Kidney (tissue), 14 donors: ENCODE results near the gene PTPRJ. TPM values are rescaled to one million over a fixed set of nuclear protein-coding genes. Genes with fewer than 3 reads are reported as not detected.
"Not testable (repeated sequence)": the region's sequence is repeated elsewhere in the genome, so short reads cannot be mapped to it uniquely, and the experiment has no call there.

Source experiments
- DNase-seq, 5 donors: peaks; one replicate each; pipeline ENCODE4 v3.0.0-alpha.2; 2013 to 2020
- FAIRE-seq: peaks from 2 replicates; lab custom pipeline; 2012; peaks lifted over from hg19 to GRCh38; lab: Jason Lieb, UNC
- H3K27ac ChIP-seq, 2 donors: one replicate each; pipeline ENCODE4 v1.7.0; 2013; ENCODE audit warnings: low read depth in 2 of 2, low read length in 2 of 2, inconsistent platforms in 1 of 2
- H3K27me3 ChIP-seq: one replicate; pipeline ENCODE4 v1.7.1; 2013; ENCODE audit warnings: low read length, inconsistent platforms; ENCODE audit not compliant: control insufficient read depth, insufficient read depth
- H3K36me3 ChIP-seq, 3 donors: one replicate each; pipeline versions ENCODE4 v1.7.0 to v1.7.1; 2013; ENCODE audit warnings: low read length in 3 of 3, control low read depth in 1 of 3, inconsistent platforms in 1 of 3; ENCODE audit not compliant: insufficient read depth in 3 of 3, control insufficient read depth in 2 of 3
- H3K4me1 ChIP-seq, 3 donors: one replicate each; pipeline versions ENCODE4 v1.7.0 to v1.7.1; 2013; ENCODE audit warnings: low read length in 3 of 3, inconsistent platforms in 1 of 3, low read depth in 1 of 3; ENCODE audit not compliant: control insufficient read depth in 2 of 3, insufficient read depth in 2 of 3
- H3K4me3 ChIP-seq, 3 donors: one replicate each; pipeline versions ENCODE4 v1.7.0 to v1.8.1; 2013; ENCODE audit warnings: low read length in 3 of 3, control low read depth in 1 of 3, inconsistent platforms in 1 of 3
- H3K9ac ChIP-seq, 3 donors: one replicate each; pipeline versions ENCODE4 v1.7.0 to v1.7.1; 2013; ENCODE audit warnings: low read length in 3 of 3, control low read depth in 1 of 3, inconsistent platforms in 1 of 3
- H3K9me3 ChIP-seq, 3 donors: one replicate each; pipeline versions ENCODE4 v1.7.0 to v1.7.1; 2013; ENCODE audit warnings: low read length in 3 of 3, control low read depth in 1 of 3, inconsistent platforms in 1 of 3; ENCODE audit not compliant: control insufficient read depth in 2 of 3, insufficient read depth in 1 of 3
- intact Hi-C: fragments of 100-400 bp; cut with DNase I; formaldehyde crosslinking; loops from one replicate; pipeline ENCODE4 v1.11.1; 2022
- polyA plus RNA-seq: library from polyadenylated mRNA; stranded (reverse); fragments of 350-450 nt; fragmentation: Illumina TruSeq; extraction: RNeasy Lipid Tissue Mini Kit (QIAGEN cat#74804); gene quantifications from one replicate; pipeline ENCODE4 v1.2.3, GENCODE V29; 2014; ENCODE audit warnings: low read depth, low replicate concordance; ENCODE audit not compliant: insufficient read depth
- total RNA-seq: library from RNA; stranded (reverse); fragmentation: NEBNext Ultra II Directional; extraction: Animal tissue kit (Norgen Biotek cat#: 25700); gene quantifications from one replicate; pipeline ENCODE4 v1.2.1, GENCODE V29; 2021
- TF ChIP-seq, protein P1 (sequence below): IDR thresholded peaks from 3 replicates; pipeline ENCODE4 v1.5.1; 2012; ENCODE audit warnings: mild to moderate bottlenecking, moderate library complexity, borderline replicate concordance; ENCODE audit not compliant: insufficient read depth; ENCODE audit errors: extremely low read depth
- donor health status: control.
- donor health status: control.
- donor health status: control.
- donor health status: control.
- donor health status: control.
- donor health status: DM: yes; HTN: yes; CAD: no.
- donor health status: Normal renal cell carcinoma (clear cell type).

Gene PTPRJ
- total and polyA plus RNA-seq, 2 donors from 2014 or later, result 9.2 to 80.5 TPM

DNA sequence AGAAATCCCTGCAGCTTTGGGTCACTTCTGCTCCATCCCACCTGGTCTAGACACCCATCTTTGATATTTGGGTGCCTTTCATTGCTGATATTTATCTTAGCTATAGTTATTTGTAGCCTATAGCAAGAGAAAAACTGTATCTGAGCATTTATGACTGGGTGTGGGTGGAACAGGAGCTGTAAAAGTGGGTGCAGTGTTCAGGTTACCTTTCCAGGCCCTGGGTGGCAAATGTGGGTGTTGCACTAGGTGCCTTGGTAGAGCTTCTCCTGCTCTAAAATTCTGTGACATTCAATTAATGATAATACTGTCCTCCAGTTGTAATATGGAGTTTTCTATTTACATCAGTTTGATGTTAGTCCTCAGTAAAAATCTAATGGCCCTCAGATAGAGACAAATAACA lies 157.9 kb downstream of the PTPRJ start:
- TF ChIP-seq, protein P1, sequence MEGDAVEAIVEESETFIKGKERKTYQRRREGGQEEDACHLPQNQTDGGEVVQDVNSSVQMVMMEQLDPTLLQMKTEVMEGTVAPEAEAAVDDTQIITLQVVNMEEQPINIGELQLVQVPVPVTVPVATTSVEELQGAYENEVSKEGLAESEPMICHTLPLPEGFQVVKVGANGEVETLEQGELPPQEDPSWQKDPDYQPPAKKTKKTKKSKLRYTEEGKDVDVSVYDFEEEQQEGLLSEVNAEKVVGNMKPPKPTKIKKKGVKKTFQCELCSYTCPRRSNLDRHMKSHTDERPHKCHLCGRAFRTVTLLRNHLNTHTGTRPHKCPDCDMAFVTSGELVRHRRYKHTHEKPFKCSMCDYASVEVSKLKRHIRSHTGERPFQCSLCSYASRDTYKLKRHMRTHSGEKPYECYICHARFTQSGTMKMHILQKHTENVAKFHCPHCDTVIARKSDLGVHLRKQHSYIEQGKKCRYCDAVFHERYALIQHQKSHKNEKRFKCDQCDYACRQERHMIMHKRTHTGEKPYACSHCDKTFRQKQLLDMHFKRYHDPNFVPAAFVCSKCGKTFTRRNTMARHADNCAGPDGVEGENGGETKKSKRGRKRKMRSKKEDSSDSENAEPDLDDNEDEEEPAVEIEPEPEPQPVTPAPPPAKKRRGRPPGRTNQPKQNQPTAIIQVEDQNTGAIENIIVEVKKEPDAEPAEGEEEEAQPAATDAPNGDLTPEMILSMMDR, result no peak
- H3K36me3 ChIP-seq, result peaks cover 0 to 38% (median 12%) of the 10 kb centered on the region in 3 donors
- no peaks in the 10 kb centered on the region for H3K27me3 ChIP-seq
- no peaks in the 10 kb centered on the region for H3K9me3 ChIP-seq
- intact Hi-C loops, result no loop called here
- no peak overlapping the region for H3K4me3 ChIP-seq
- DNase-seq, result no peak
- H3K4me1 ChIP-seq, result no peaks in the 10 kb centered on the region
- no peak overlapping the region for H3K9ac ChIP-seq
- no peak for FAIRE-seq
- no peak overlapping the region for H3K27ac ChIP-seq

DNA sequence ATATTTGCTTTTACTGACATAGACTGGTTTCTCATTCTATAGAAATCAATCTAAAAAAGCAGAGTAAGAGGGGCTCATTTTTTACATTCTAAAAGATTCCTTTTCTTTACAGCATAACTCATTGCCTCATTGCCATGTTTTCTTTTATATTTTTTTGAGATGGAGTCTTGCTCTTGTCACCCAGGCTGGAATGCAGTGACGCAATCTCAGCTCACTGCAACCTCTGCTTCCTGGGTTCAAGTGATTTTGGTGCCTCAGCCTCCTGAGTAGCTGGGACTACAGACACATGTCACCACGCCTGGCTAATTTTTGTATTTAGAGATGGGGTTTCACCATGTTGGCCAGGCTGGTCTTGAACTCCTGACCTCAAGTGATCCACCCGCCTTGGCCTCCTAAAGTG lies 159.5 kb downstream of the PTPRJ start:
- H3K27ac ChIP-seq, H3K9me3 ChIP-seq, H3K9ac ChIP-seq, H3K27me3 ChIP-seq, DNase-seq, intact Hi-C loops, H3K4me1 ChIP-seq, FAIRE-seq, H3K4me3 ChIP-seq: not testable (repeated sequence)
- H3K36me3 ChIP-seq, result peaks cover 0 to 39% (median 19%) of the 10 kb centered on the region in 3 donors

DNA sequence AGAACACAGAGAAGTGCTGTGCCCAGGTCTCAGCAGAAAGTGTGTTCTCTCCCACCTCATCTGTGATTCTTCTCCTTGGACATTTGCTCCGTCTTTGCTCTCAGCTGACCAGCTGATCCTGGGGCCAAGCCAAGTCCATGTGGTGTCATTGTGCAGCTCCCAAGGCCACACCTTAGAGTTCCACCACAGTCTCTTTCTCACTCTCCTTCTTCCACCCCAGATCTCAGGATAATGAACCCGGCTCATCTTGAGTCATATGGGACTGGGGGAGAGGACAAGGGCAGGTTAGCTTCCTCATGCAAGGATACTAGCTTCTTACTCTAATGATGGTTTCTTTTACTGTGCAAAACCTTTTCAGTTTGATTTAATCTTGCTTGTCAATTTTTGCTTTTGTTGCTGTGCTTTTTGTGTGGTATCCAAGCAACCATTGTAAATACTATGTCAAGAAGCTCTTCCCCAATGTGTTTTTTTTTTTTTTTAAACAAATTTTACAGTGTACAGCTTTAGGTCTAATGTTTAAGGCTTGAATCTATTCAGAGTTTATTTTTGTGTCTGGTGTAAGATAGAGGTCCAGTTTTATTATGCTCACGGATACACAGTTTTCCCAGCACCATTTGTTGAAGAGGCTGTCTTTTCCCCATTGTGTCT lies 161.2 kb downstream of the PTPRJ start:
- peaks cover 0 to 45% (median 22%) of the 10 kb centered on the region in 3 donors for H3K36me3 ChIP-seq
- H3K27ac ChIP-seq, result no peak overlapping the region
- H3K9ac ChIP-seq, result no peak overlapping the region
- no peaks in the 10 kb centered on the region for H3K4me1 ChIP-seq
- H3K4me3 ChIP-seq, result no peak overlapping the region
- intact Hi-C loops, result no loop called here
- no peak for DNase-seq
- FAIRE-seq, result no peak
- TF ChIP-seq, protein P1, result no peak
- H3K9me3 ChIP-seq, result no peaks in the 10 kb centered on the region
- no peaks in the 10 kb centered on the region for H3K27me3 ChIP-seq

DNA sequence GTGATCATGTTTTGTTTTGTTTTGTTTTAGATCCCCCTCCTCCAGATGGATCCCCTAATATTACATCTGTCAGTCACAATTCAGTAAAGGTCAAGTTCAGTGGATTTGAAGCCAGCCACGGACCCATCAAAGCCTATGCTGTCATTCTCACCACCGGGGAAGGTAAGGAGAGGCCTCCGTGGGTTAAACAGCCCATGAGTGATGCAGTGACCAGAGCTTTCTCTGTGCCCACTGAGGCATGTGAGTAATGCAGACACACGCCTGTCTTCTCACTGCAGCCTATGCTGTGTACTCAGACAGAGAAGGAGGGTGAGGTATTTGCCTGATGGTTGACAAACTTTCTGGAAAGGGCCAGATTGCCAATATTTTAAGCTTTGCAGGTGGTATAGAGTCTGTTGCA lies 162.5 kb downstream of the PTPRJ start:
- Histone ChIP-seq H3K9ac (no peak overlapping the region), H3K4me3 (no peak overlapping the region), H3K9me3 (no peaks in the 10 kb centered on the region), H3K4me1 (no peaks in the 10 kb centered on the region), H3K36me3 (peaks cover 0 to 45% (median 24%) of the 10 kb centered on the region in 3 donors), H3K27me3 (no peaks in the 10 kb centered on the region), H3K27ac (no peak overlapping the region)
- peak in 2 of 5 donors; percentile 22 to 40 for DNase-seq
- TF ChIP-seq, protein P1, result no peak
- FAIRE-seq, result no peak
- intact Hi-C loops, result no loop called here
